ENCODE data around the gene ZNRF1. TPM values are rescaled to one million over a fixed set of nuclear protein-coding genes. Genes with fewer than 3 reads are reported as not detected.

The ZNRF1 gene
- total and polyA plus RNA-seq, 2 of the 8 experiments (the other 6 are each of a cell fraction or from before 2014, with no cell fraction given), result 33.5 to 52.9 TPM

DNA sequence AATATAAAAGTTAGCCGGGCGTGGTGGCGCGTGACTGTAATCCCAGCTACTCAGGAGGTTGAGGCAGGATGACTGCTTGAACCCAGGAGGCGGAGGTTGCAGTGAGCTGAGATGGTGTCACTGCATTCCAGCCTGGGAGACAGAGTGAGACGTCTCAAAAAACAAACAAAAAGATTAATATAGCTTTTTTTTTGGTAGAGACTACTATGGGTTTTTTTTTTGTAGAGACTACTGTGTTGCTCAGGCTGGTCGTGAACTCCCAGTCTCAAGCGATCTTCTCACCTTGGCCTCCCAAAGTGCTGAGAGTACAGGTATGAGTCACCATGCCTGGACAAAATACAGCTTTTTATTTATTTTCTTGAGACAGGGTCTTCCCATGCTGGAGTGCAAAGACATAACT is 20.2 kb downstream of the ZNRF1 start:
- CTCF ChIA-PET (ENCODE audit: partially characterized antibody), result interaction anchor here (0.6 to 1.5 kb wide), 5 partner anchors 14 to 79 kb away, joined by 3 to 4 read pairs (median 3); no protein-coding TSS in a partner anchor
- peaks cover 13 to 89% of the 10 kb centered on the region in 2 experiments for H3K79me2 ChIP-seq (ENCODE audit: control insufficient read depth in 1 of 2, insufficient read depth in 2 of 2, low read length in 2 of 2)
- POLR2A ChIA-PET (ENCODE audit: partially characterized antibody), result interaction anchor here (1.3 kb wide), 1 partner anchor 13 kb away, joined by 3 read pairs; no protein-coding TSS in a partner anchor
- no peak overlapping the region for H3K4me2 ChIP-seq (ENCODE audit: insufficient read depth in 1 of 2, low read depth in 2 of 2, low read length in 2 of 2)
- H4K20me1 ChIP-seq (replicated peaks in 1 of 2; ENCODE audit: control insufficient read depth in 1 of 2, insufficient read depth in 2 of 2, low read length in 2 of 2), result peaks cover 4 to 10% of the 10 kb centered on the region in 2 experiments
- no peak overlapping the region for H2BK12ac ChIP-seq (ENCODE audit: low read depth, low read length)
- no peak for DNase-seq (ENCODE audit: low read depth in 1 of 2, low spot score in 2 of 2)
- no peaks in the 10 kb centered on the region for H3K4me1 ChIP-seq (replicated peaks in 1 of 4; ENCODE audit: control insufficient read depth in 3 of 4, insufficient read depth in 4 of 4, low read length in 3 of 4)
- no peak overlapping the region for H2BK120ac ChIP-seq (replicated peaks; ENCODE audit: low read depth, low read length)
- no peak overlapping the region for H4K8ac ChIP-seq (ENCODE audit: extremely low read depth, insufficient read depth, low read length)
- no peak overlapping the region for H3K27ac ChIP-seq (ENCODE audit: low read depth, low read length)
- H2BK20ac ChIP-seq (ENCODE audit: low read length), result no peak overlapping the region
- H3K79me1 ChIP-seq (ENCODE audit: low read depth, low read length), result no peaks in the 10 kb centered on the region
- no peak overlapping the region for H3K14ac ChIP-seq (ENCODE audit: insufficient read length)
- H4K91ac ChIP-seq (replicated peaks; ENCODE audit: insufficient read length, low read length), result no peak overlapping the region
- H4K5ac ChIP-seq (ENCODE audit: insufficient read length, low read depth, low read length), result no peak overlapping the region
- no peak for FAIRE-seq
- H3K9ac ChIP-seq (replicated peaks in 1 of 4; ENCODE audit: extremely low read depth in 1 of 4, low read depth in 3 of 4, low read length in 3 of 4), result no peak overlapping the region
- H3K4me3 ChIP-seq (ENCODE audit: extremely low read depth in 1 of 4, insufficient read depth in 2 of 4, low read depth in 3 of 4, low read length in 4 of 4), result no peak overlapping the region
- H3K23me2 ChIP-seq (ENCODE audit: low read depth, low read length), result no peaks in the 10 kb centered on the region
- H2BK15ac ChIP-seq (ENCODE audit: low read length), result no peak overlapping the region
- no peak overlapping the region for H2BK5ac ChIP-seq (ENCODE audit: low read depth, low read length)
- TF ChIP-seq TCF12 (IDR thresholded peaks at IDR 0.05; ENCODE audit: low read depth, low read length) (no peak), CHD1 (IDR thresholded peaks at IDR 0.05; ENCODE audit: low read depth, low read length) (no peak)
- no peak overlapping the region for H3K18ac ChIP-seq (ENCODE audit: extremely low read depth, low read length)
- H3K4ac ChIP-seq (replicated peaks; ENCODE audit: insufficient read length, low read depth, low read length), result no peak overlapping the region
- peaks cover 0 to 10% (median 1%) of the 10 kb centered on the region in 4 experiments; a peak in 3 of 8 replicates for H3K36me3 ChIP-seq (ENCODE audit: control insufficient read depth in 2 of 4, insufficient read depth in 4 of 4, low read length in 3 of 4)
- H3K56ac ChIP-seq (replicated peaks; ENCODE audit: insufficient read length, low read depth, low read length), result no peak overlapping the region
- no peak overlapping the region for H2AFZ ChIP-seq (ENCODE audit: low read length)
- no peak overlapping the region for H2AK5ac ChIP-seq (ENCODE audit: low read depth, low read length)
- 92% methylated on average over 8 of the region's 8 CpGs; no CpG with 5 or more reads in 1 of the 2 experiments for WGBS, 2 experiments (ENCODE audit: extremely low coverage in 1 of 2, insufficient coverage in 1 of 2, insufficient read length in 1 of 2, insufficient replicate concordance in 2 of 2, low coverage in 1 of 2, low lambda C conversion rate in 2 of 2, missing lambda C conversion rate in 1 of 2)
- no peak overlapping the region for H3K23ac ChIP-seq (ENCODE audit: insufficient read length)
- H3K9me3 ChIP-seq (ENCODE audit: insufficient read depth in 2 of 2, low read depth in 1 of 2, low read length in 1 of 2), result peaks cover 5 to 7% of the 10 kb centered on the region in 2 experiments; a peak in 2 of 4 replicates
- H3K27me3 ChIP-seq (replicated peaks in 1 of 4; ENCODE audit: control insufficient read depth in 3 of 4, extremely low read depth in 1 of 4, insufficient read depth in 3 of 4, low read length in 3 of 4), result no peaks in the 10 kb centered on the region

All from H1 (cell line).